Adrenal gland (tissue), 12 donors: ENCODE measurements around the gene SLC6A12. TPM values are rescaled to one million over a fixed set of nuclear protein-coding genes. Genes with fewer than 3 reads are reported as not detected.

Source experiments
- DNase-seq, 7 donors: peaks; one replicate each; pipeline ENCODE4 v3.0.0-alpha.2; 2019 to 2020
- H3K27ac ChIP-seq, 5 donors: fragments of 200-600 bp; sonication (generic) in 4 of 5; 1 replicate in 3 of 5; 2 replicates in 2 of 5; pipeline versions ENCODE4 v1.5.1 to v1.8.0; 2016 to 2020; ENCODE audit warnings: mild to moderate bottlenecking in 1 of 5
- H3K27me3 ChIP-seq: fragments of 200-600 bp; 2 replicates; pipeline ENCODE4 v1.8.0; 2021
- H3K36me3 ChIP-seq, 2 donors: fragments of 200-600 bp; replicated peaks in 1 of 2; 1 replicate in 1 of 2; 2 replicates in 1 of 2; pipeline versions ENCODE4 v1.5.1 to v1.8.0; 2018 to 2022
- H3K4me1 ChIP-seq, 2 donors: fragments of 200-600 bp; replicated peaks in 1 of 2; 1 replicate in 1 of 2; 2 replicates in 1 of 2; pipeline versions ENCODE4 v1.5.1 to v1.8.0; 2018 to 2021
- H3K4me3 ChIP-seq, 4 donors: fragments of 200-600 bp; sonication (generic) in 3 of 4; one replicate each; pipeline ENCODE4 v1.5.1; 2016 to 2018
- H3K9me3 ChIP-seq, 3 donors: fragments of 200-600 bp; sonication (generic) in 1 of 3; replicated peaks in 1 of 3; 1 replicate in 2 of 3; 2 replicates in 1 of 3; pipeline versions ENCODE4 v1.5.1 to v1.8.0; 2016 to 2021
- CTCF ChIP-seq, 6 experiments: fragments of 450-650 bp in 4 of 6; fragments of 200-600 bp in 2 of 6; sonication (generic) in 1 of 6; IDR thresholded peaks; 1 replicate in 5 of 6; 2 replicates in 1 of 6; pipeline versions ENCODE4 v1.5.1 to v1.8.0; 2016 to 2021; ENCODE audit warnings: antibody characterized with exemption in 6 of 6, mild to moderate bottlenecking in 2 of 6, moderate library complexity in 1 of 6
- POLR2A ChIP-seq, 2 donors: fragments of 450-650 bp; IDR thresholded peaks; one replicate each; pipeline ENCODE4 v1.6.1; 2017; ENCODE audit warnings: antibody characterized with exemption in 2 of 2, mild to moderate bottlenecking in 2 of 2, moderate library complexity in 1 of 2
- WGBS, 4 donors: extraction: QIAGEN DNeasy Blood & Tissue Kit in 2 of 4; methylation state at CpG; one replicate each; pipeline versions ENCODE4 v1.1.5 to v1.1.7; 2013 to 2017; 5-methylcytosine and 5-hydroxymethylcytosine counted together
- intact Hi-C, 2 donors: fragments of 100-400 bp; cut with DNase I; formaldehyde crosslinking; loops; one replicate each; pipeline versions ENCODE4 v1.14.1 to v1.15.0; 2022 to 2023
- polyA plus RNA-seq, 3 donors: library from polyadenylated mRNA; stranded (reverse); fragments of 200-250 nt in 2 of 3; fragments of 350-450 nt in 1 of 3; fragmentation: Illumina TruSeq in 1 of 3; extraction: RNeasy Lipid Tissue Mini Kit (QIAGEN cat#74804) in 1 of 3; gene quantifications; one replicate each; pipeline ENCODE4 v1.2.3, GENCODE V29; 2013 to 2014
- total RNA-seq, 9 donors: library from RNA; depleted of rRNA in 4 of 9; stranded (reverse); fragments of >200 nt in 4 of 9; fragments of 120-200 nt in 1 of 9; fragmentation: NEBNext Ultra II Directional in 1 of 9; extraction: Animal tissue kit (Norgen Biotek cat#: 25700) in 1 of 9; gene quantifications; one replicate each; pipeline versions ENCODE4 v1.1.0 to v1.2.4, GENCODE V29; 2013 to 2023
- donor health status: healthy with polysubstance abuse.
- donor health status: Bipolar disorder and iron deficiency.
- donor health status: DM: yes; HTN: yes; CAD: no.
- donor health status: DM: no; HTN: no; CAD: no.
- donor health status: DM: no; HTN: no; CAD: no.
- donor health status: DM: yes; HTN: yes; CAD: no.

The SLC6A12 gene
- total and polyA plus RNA-seq, 12 donors = 0.33 to 4.3 (median 1.4) TPM

GRCh38 chr12:227286-227915 lies 13.4 kb upstream of the SLC6A12 start:
- intact Hi-C loops = no loop called here
- 86 to 92% (median 89%) methylated on average over 7 of the region's 7 CpGs for WGBS, 4 donors
- peak in 1 of 7 donors; percentile 11 for DNase-seq
- no peaks in the 10 kb centered on the region for H3K27me3 ChIP-seq
- no peak overlapping the region for H3K27ac ChIP-seq
- TF ChIP-seq POLR2A (IDR thresholded peaks at IDR 0.05) (no peak), CTCF (IDR thresholded peaks at IDR 0.05) (no peak)
- H3K9me3 ChIP-seq = no peaks in the 10 kb centered on the region
- no peaks in the 10 kb centered on the region for H3K36me3 ChIP-seq
- H3K4me1 ChIP-seq = no peaks in the 10 kb centered on the region
- no peak overlapping the region for H3K4me3 ChIP-seq

- peak in 1 of 7 donors; percentile 31 for DNase-seq
- Histone ChIP-seq H3K27ac (no peak overlapping the region), H3K4me3 (no peak overlapping the region), H3K9me3 (no peaks in the 10 kb centered on the region), H3K4me1 (no peaks in the 10 kb centered on the region), H3K36me3 (no peaks in the 10 kb centered on the region), H3K27me3 (no peaks in the 10 kb centered on the region)
- WGBS, 4 donors = 75 to 85% (median 77%) methylated on average over 13 to 14 of the region's 14 CpGs
- intact Hi-C loops = no loop called here
- no peak for TF ChIP-seq POLR2A (IDR thresholded peaks at IDR 0.05)
- no peak for TF ChIP-seq CTCF (IDR thresholded peaks at IDR 0.05)
Observed at GRCh38 chr12:226401-226800, 12.4 kb upstream of the SLC6A12 start.

GRCh38 chr12:225012-225411 lies 11.1 kb upstream of the SLC6A12 start:
- DNase-seq = no peak
- no peaks in the 10 kb centered on the region for H3K9me3 ChIP-seq
- H3K4me1 ChIP-seq = no peaks in the 10 kb centered on the region
- no peak overlapping the region for H3K4me3 ChIP-seq
- H3K27ac ChIP-seq = no peak overlapping the region
- intact Hi-C loops = no loop called here
- H3K36me3 ChIP-seq = no peaks in the 10 kb centered on the region
- no peaks in the 10 kb centered on the region for H3K27me3 ChIP-seq
- TF ChIP-seq CTCF (IDR thresholded peaks at IDR 0.05) (no peak), POLR2A (IDR thresholded peaks at IDR 0.05) (no peak)
- WGBS, 4 donors = 89 to 98% (median 92%) methylated on average over 13 to 18 of the region's 18 CpGs

- no peaks in the 10 kb centered on the region for H3K27me3 ChIP-seq
- 84 to 92% (median 88%) methylated on average over 5 to 9 of the region's 9 CpGs for WGBS, 4 donors
- no peak for DNase-seq
Observed at GRCh38 chr12:224330-224729, 10.4 kb upstream of the SLC6A12 start.

More at GRCh38 chr12:224330-224729, 10.4 kb upstream of the SLC6A12 start:
- H3K36me3 ChIP-seq = no peaks in the 10 kb centered on the region
- TF ChIP-seq POLR2A (IDR thresholded peaks at IDR 0.05) (no peak), CTCF (IDR thresholded peaks at IDR 0.05) (no peak)
- H3K27ac ChIP-seq = no peak overlapping the region
- no peak overlapping the region for H3K4me3 ChIP-seq
- intact Hi-C loops = no loop called here
- H3K9me3 ChIP-seq = no peaks in the 10 kb centered on the region
- H3K4me1 ChIP-seq = no peaks in the 10 kb centered on the region
